ENCODE results near the gene EHD3.

Gene EHD3

GRCh38 chr2:31212659-31213600 is 21.0 kb upstream of the EHD3 start:
- TF ChIP-seq BACH2 (CRISPR knock-in tag; IDR thresholded peaks at IDR 0.05; ENCODE audit: borderline replicate concordance), result no peak
- no peak for TF ChIP-seq ESRRG (CRISPR knock-in tag; IDR thresholded peaks at IDR 0.05)
- no peak for TF ChIP-seq ARNTL (CRISPR knock-in tag; IDR thresholded peaks at IDR 0.05; ENCODE audit: borderline replicate concordance, low read depth)
- TF ChIP-seq, protein P1, sequence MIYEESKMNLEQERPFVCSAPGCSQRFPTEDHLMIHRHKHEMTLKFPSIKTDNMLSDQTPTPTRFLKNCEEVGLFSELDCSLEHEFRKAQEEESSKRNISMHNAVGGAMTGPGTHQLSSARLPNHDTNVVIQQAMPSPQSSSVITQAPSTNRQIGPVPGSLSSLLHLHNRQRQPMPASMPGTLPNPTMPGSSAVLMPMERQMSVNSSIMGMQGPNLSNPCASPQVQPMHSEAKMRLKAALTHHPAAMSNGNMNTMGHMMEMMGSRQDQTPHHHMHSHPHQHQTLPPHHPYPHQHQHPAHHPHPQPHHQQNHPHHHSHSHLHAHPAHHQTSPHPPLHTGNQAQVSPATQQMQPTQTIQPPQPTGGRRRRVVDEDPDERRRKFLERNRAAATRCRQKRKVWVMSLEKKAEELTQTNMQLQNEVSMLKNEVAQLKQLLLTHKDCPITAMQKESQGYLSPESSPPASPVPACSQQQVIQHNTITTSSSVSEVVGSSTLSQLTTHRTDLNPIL (CRISPR knock-in tag; IDR thresholded peaks at IDR 0.05; ENCODE audit: low read depth), result no peak
- no peak for TF ChIP-seq OSR1 (CRISPR knock-in tag; IDR thresholded peaks at IDR 0.05)
- ATAC-seq, result no peak

DNA sequence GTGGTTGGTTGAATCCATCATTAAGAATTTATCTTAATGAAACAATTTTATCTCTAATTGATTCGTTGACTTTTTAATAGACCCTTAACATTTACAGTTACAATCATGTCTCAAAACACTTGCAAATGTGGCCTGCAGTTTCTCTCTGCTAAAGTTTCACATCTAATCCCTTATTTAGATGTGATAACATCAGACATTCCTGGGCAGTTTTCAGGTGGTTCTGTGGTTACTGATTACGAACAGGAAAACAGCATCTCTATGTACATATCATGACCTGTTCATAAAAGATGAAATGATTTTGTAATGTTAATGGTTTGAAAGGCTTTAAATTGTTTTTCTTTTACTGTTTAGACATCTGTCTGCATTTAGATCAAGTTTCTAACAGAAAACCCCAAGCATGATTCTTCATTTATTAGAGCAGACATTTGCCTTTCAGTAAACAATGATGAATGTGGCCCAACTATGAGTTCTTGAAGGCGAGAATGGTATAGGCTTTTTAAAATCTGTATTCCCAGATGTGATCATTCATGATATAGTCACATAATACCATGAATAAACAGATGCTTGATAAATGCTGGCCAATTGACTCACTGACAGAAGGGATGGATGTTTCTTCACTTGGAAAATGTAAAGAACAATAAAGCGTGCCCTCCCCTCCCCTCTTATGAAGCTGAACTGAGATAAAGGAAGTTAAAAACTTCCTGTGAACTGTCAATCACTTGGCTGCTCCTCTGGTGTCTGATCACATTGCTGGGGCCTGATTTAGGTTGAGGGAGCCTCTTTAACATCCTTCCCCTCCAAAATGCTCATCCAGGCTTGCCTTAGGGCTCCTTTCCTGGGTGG is 20.1 kb upstream of the EHD3 start:
- no peak for ATAC-seq
- no peak for TF ChIP-seq GLIS3 (CRISPR knock-in tag; IDR thresholded peaks at IDR 0.05)

- no peak for ATAC-seq
- TF ChIP-seq CSDC2 (CRISPR knock-in tag; IDR thresholded peaks at IDR 0.05) (no peak), GLIS3 (CRISPR knock-in tag; IDR thresholded peaks at IDR 0.05) (no peak), ZNF8 (CRISPR knock-in tag; IDR thresholded peaks at IDR 0.05) (no peak), TOX (CRISPR knock-in tag; IDR thresholded peaks at IDR 0.05; ENCODE audit: borderline replicate concordance) (no peak), POU6F1 (CRISPR knock-in tag; IDR thresholded peaks at IDR 0.05; ENCODE audit: borderline replicate concordance, low read depth) (no peak), BACH2 (CRISPR knock-in tag; IDR thresholded peaks at IDR 0.05; ENCODE audit: borderline replicate concordance) (no peak), TSHZ2 (CRISPR knock-in tag; IDR thresholded peaks at IDR 0.05) (no peak), SNAI2 (CRISPR knock-in tag; IDR thresholded peaks at IDR 0.05) (no peak), PPARA (CRISPR knock-in tag; IDR thresholded peaks at IDR 0.05; ENCODE audit: borderline replicate concordance) (no peak)
- TF ChIP-seq, protein P1 (CRISPR knock-in tag; IDR thresholded peaks at IDR 0.05; ENCODE audit: low read depth), result no peak
- TF ChIP-seq, protein P2, sequence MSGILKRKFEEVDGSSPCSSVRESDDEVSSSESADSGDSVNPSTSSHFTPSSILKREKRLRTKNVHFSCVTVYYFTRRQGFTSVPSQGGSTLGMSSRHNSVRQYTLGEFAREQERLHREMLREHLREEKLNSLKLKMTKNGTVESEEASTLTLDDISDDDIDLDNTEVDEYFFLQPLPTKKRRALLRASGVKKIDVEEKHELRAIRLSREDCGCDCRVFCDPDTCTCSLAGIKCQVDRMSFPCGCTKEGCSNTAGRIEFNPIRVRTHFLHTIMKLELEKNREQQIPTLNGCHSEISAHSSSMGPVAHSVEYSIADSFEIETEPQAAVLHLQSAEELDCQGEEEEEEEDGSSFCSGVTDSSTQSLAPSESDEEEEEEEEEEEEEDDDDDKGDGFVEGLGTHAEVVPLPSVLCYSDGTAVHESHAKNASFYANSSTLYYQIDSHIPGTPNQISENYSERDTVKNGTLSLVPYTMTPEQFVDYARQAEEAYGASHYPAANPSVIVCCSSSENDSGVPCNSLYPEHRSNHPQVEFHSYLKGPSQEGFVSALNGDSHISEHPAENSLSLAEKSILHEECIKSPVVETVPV (CRISPR knock-in tag; IDR thresholded peaks at IDR 0.05), result no peak
Measured at GRCh38 chr2:31214444-31214915, 19.5 kb upstream of the EHD3 start.

DNA sequence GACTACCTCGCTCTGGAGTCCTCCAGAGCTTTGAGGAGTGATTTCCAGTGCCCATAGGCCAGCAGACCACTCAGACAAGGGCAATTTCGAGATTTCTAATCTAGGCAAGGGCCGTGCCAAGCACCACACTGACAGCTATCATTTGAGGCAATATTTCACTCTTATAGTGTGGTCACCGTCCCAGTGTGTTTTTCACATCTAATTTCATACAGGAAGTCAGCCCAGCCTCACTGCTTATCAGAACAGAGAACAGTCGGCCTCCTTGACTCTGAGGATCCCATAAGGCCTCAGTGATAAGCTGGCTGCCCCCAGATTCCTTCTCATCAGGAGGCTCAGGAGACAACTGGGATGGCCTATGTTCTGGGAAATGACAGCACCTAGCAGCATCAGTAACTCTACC is 17.2 kb upstream of the EHD3 start:
- no peak for ATAC-seq
- TF ChIP-seq TOX (CRISPR knock-in tag; IDR thresholded peaks at IDR 0.05; ENCODE audit: borderline replicate concordance), result no peak
- no peak for TF ChIP-seq TSHZ2 (CRISPR knock-in tag; IDR thresholded peaks at IDR 0.05)
- no peak for TF ChIP-seq CSDC2 (CRISPR knock-in tag; IDR thresholded peaks at IDR 0.05)
- no peak for TF ChIP-seq PPARA (CRISPR knock-in tag; IDR thresholded peaks at IDR 0.05; ENCODE audit: borderline replicate concordance)
- no peak for TF ChIP-seq ZFP3 (CRISPR knock-in tag; IDR thresholded peaks at IDR 0.05)
- TF ChIP-seq ESRRG (CRISPR knock-in tag; IDR thresholded peaks at IDR 0.05), result no peak
- no peak for TF ChIP-seq ARNTL (CRISPR knock-in tag; IDR thresholded peaks at IDR 0.05; ENCODE audit: borderline replicate concordance, low read depth)
- TF ChIP-seq ZC3H10 (CRISPR knock-in tag; IDR thresholded peaks at IDR 0.05), result no peak
- no peak for TF ChIP-seq ZNF8 (CRISPR knock-in tag; IDR thresholded peaks at IDR 0.05)
- no peak for TF ChIP-seq BACH2 (CRISPR knock-in tag; IDR thresholded peaks at IDR 0.05; ENCODE audit: borderline replicate concordance)
- no peak for TF ChIP-seq ISL1 (CRISPR knock-in tag; IDR thresholded peaks at IDR 0.05)
- TF ChIP-seq OSR1 (CRISPR knock-in tag; IDR thresholded peaks at IDR 0.05), result no peak
- TF ChIP-seq, protein P2 (CRISPR knock-in tag; IDR thresholded peaks at IDR 0.05), result no peak

All from SK-N-SH treated with all-trans-retinoic acid at 6 μM for 48 hours (cell line).